Endothelial cell of umbilical vein (primary cell): ENCODE measurements around the gene PDE8B. TPM values are rescaled to one million over a fixed set of nuclear protein-coding genes. Genes with fewer than 3 reads are reported as not detected.

Source experiments
- BruUV-seq: library from RNA; stranded (reverse); fragments of 400-500 nt; replicated peaks from 2 replicates; lab custom pipeline; 2021; lab: Mats Ljungman, UMichigan
- CTCF ChIA-PET: fragments of 300-600, 350-600 bp; sonication (Branson Sonifier 250); formaldehyde crosslinking; loops from one replicate; lab custom pipeline; 2021; ENCODE audit warnings: antibody characterized with exemption, inconsistent platforms; lab: Charles Lee
- POLR2A ChIA-PET: fragments of 300-600, 350-600 bp; sonication (Branson Sonifier 250); formaldehyde crosslinking; loops from one replicate; lab custom pipeline; 2021; ENCODE audit warnings: antibody characterized with exemption, inconsistent platforms; lab: Charles Lee
- DNase-seq: peaks from one replicate; pipeline ENCODE4 v3.0.0-alpha.2; 2011; ENCODE audit warnings: low read depth, low spot score
- FAIRE-seq: peaks from 2 replicates; lab custom pipeline; 2011; peaks lifted over from hg19 to GRCh38; lab: Jason Lieb, UNC
- H2AFZ ChIP-seq: 2 replicates; pipeline ENCODE4 v1.6.0; 2012; ENCODE audit warnings: low read depth, low read length, control low read depth, inconsistent platforms
- H3K27ac ChIP-seq: 2 replicates; pipeline ENCODE4 v1.5.1; 2011; ENCODE audit warnings: low read depth, mild to moderate bottlenecking, control low read depth, low read length, moderate library complexity; ENCODE audit not compliant: insufficient read depth
- H3K27me3 ChIP-seq, 2 experiments: 2 replicates each; pipeline versions ENCODE4 v1.6.0 to v1.6.1; 2011; ENCODE audit warnings: low read length in 2 of 2, mixed read lengths in 1 of 2; ENCODE audit not compliant: control insufficient read depth in 2 of 2, insufficient read depth in 2 of 2
- H3K36me3 ChIP-seq, 2 experiments: 2 replicates in 1 of 2; 3 replicates in 1 of 2; pipeline ENCODE4 v1.5.1; 2011; ENCODE audit warnings: low read length in 2 of 2, mild to moderate bottlenecking in 1 of 2, moderate library complexity in 1 of 2; ENCODE audit not compliant: control insufficient read depth in 2 of 2, insufficient read depth in 2 of 2; ENCODE audit errors: extremely low read depth in 1 of 2
- H3K4me1 ChIP-seq: 3 replicates; pipeline ENCODE4 v1.5.1; 2011; ENCODE audit warnings: mild to moderate bottlenecking, low read length; ENCODE audit not compliant: control insufficient read depth, insufficient read depth; ENCODE audit errors: extremely low read depth
- H3K4me2 ChIP-seq: 2 replicates; pipeline ENCODE4 v1.6.1; 2011; ENCODE audit warnings: low read length, control low read depth, mixed read lengths; ENCODE audit not compliant: insufficient read depth
- H3K4me3 ChIP-seq, 3 experiments: fragments of 200-600 bp in 1 of 3; sonication (generic), shearing (Covaris generic) in 1 of 3; replicated peaks in 1 of 3; 2 replicates each; pipeline ENCODE4 v1.5.1; 2011 to 2016; ENCODE audit warnings: control low read depth in 3 of 3, low read length in 3 of 3, mild to moderate bottlenecking in 2 of 3, inconsistent platforms in 1 of 3, low read depth in 1 of 3, moderate library complexity in 1 of 3; ENCODE audit not compliant: insufficient read depth in 1 of 3
- H3K79me2 ChIP-seq: 2 replicates; pipeline ENCODE4 v1.6.0; 2012; ENCODE audit warnings: low read length, inconsistent platforms; ENCODE audit not compliant: control insufficient read depth, insufficient read depth
- H3K9ac ChIP-seq: replicated peaks from 2 replicates; pipeline ENCODE3; 2011; ENCODE audit warnings: low read length, control low read depth; ENCODE audit not compliant: insufficient read depth; ENCODE audit errors: extremely low read depth
- H3K9me1 ChIP-seq: replicated peaks from 3 replicates; pipeline ENCODE4 v1.6.0; 2011; ENCODE audit warnings: mild to moderate bottlenecking, low read length; ENCODE audit not compliant: control insufficient read depth, insufficient read depth; ENCODE audit errors: extremely low read depth
- H3K9me3 ChIP-seq: replicated peaks from 2 replicates; pipeline ENCODE4 v1.5.1; 2012; ENCODE audit warnings: low read length, inconsistent platforms; ENCODE audit not compliant: control insufficient read depth, insufficient read depth
- H4K20me1 ChIP-seq: replicated peaks from 2 replicates; pipeline ENCODE3; 2011; ENCODE audit warnings: mild to moderate bottlenecking, low read length; ENCODE audit not compliant: control insufficient read depth, insufficient read depth; ENCODE audit errors: extremely low read depth
- CTCF ChIP-seq, 2 donors: IDR thresholded peaks; 1 replicate in 1 of 2; 2 replicates in 1 of 2; pipeline ENCODE4 v1.5.1; 2011; ENCODE audit warnings: low read length in 2 of 2, mild to moderate bottlenecking in 2 of 2, moderate library complexity in 2 of 2, control low read depth in 1 of 2, inconsistent platforms in 1 of 2, low read depth in 1 of 2; ENCODE audit not compliant: insufficient read depth in 1 of 2; ENCODE audit errors: extremely low read depth in 1 of 2
- EZH2 ChIP-seq: IDR thresholded peaks from 2 replicates; pipeline ENCODE4 v1.6.1; 2012; ENCODE audit warnings: borderline replicate concordance, low read depth, mild to moderate bottlenecking, moderate library complexity, low read length, inconsistent platforms; ENCODE audit not compliant: severe bottlenecking
- GATA2 ChIP-seq: IDR thresholded peaks from 2 replicates; pipeline ENCODE4 v1.7.0; 2011; ENCODE audit warnings: low read depth, mild to moderate bottlenecking, moderate library complexity, mixed read lengths, low read length; ENCODE audit not compliant: insufficient read length, insufficient read depth
- MAX ChIP-seq: IDR thresholded peaks from 2 replicates; pipeline ENCODE4 v1.6.1; 2011; ENCODE audit not compliant: insufficient read depth, insufficient read length
- POLR2AphosphoS5 ChIP-seq: IDR thresholded peaks from 2 replicates; pipeline ENCODE4 v1.6.1; 2012; ENCODE audit warnings: low read depth, mild to moderate bottlenecking, control low read depth, low read length, moderate library complexity; ENCODE audit not compliant: insufficient read depth
- dilution Hi-C: fragments of 300-500 bp; cut with MboI; formaldehyde crosslinking; loops from one replicate; pipeline ENCODE4 v1.15.0; 2019; ENCODE audit warnings: low sequenced_read_pairs; ENCODE audit not compliant: extremely low pct_ligation_motif_present
- intact Hi-C: fragments of 100-400 bp; cut with micrococcal nuclease; formaldehyde crosslinking; loops from one replicate; pipeline ENCODE4 v1.10.0; 2022
- polyA plus RNA-seq, 4 experiments: library from polyadenylated mRNA; depleted of rRNA in 3 of 4; stranded (reverse) in 3 of 4; unstranded in 1 of 4; fragments of >200 nt; gene quantifications; 2 replicates each; pipeline versions ENCODE4 v1.2.1 to v1.2.3, GENCODE V29; 2011 to 2012; ENCODE audit warnings: missing spikeins in 1 of 4
- total RNA-seq: library from RNA; stranded (reverse); gene quantifications from 2 replicates; pipeline ENCODE4 v1.2.3, GENCODE V29; 2021

PDE8B gene
- total and polyA plus RNA-seq, 2 donors (not counting 3 experiments of a cell fraction or from before 2014, with no cell fraction given), result not detected

- TF ChIP-seq MAX (no peak), POLR2AphosphoS5 (no peak), CTCF (IDR thresholded peaks at IDR 0.05; ENCODE audit: extremely low read depth in 1 of 2, insufficient read depth in 1 of 2, low read depth in 1 of 2, low read length in 2 of 2) (no peak), EZH2 (no peak), GATA2 (no peak)
- H3K36me3 ChIP-seq, result no peaks in the 10 kb centered on the region
- no peak overlapping the region for H3K4me3 ChIP-seq
- H2AFZ ChIP-seq, result no peak overlapping the region
- no peak for DNase-seq
- no TSS peak for BruUV-seq
- H3K27me3 ChIP-seq, result no peaks in the 10 kb centered on the region
- no peaks in the 10 kb centered on the region for H3K79me2 ChIP-seq
- dilution Hi-C loops (no loop called here), intact Hi-C loops (no loop called here)
- no peak overlapping the region for H3K4me2 ChIP-seq
- no peak overlapping the region for H3K9ac ChIP-seq
- no peaks in the 10 kb centered on the region for H3K4me1 ChIP-seq
- H3K27ac ChIP-seq, result no peak overlapping the region
- no peaks in the 10 kb centered on the region for H3K9me3 ChIP-seq
- POLR2A ChIA-PET, result no interaction called here
- no peaks in the 10 kb centered on the region for H3K9me1 ChIP-seq
- no peak for FAIRE-seq
- CTCF ChIA-PET, result no interaction called here
- no peaks in the 10 kb centered on the region for H4K20me1 ChIP-seq
Observed at GRCh38 chr5:77394064-77394715, 183.7 kb downstream of the PDE8B start.
